ENCODE data around the gene MGAT4C.

DNA sequence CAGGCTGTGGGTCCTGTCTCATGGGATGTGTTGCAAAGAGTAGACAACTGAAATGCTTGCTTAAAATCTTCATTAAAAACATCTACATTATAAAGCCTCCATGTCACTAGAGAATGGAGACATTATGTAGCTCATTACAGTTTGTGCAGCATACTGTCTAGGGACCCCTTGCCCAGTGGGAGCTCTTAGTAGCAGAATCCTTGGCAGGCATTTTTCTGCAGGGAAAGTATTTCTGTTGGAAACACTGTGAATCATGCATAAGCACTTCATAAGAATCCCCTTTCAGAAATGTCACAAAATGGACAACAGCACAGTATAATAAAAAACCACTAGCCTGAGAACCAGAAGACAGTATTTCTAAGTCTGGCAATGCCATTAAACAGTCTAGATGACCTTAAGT, 174.3 kb downstream of the MGAT4C start:
- TF ChIP-seq, protein P1, sequence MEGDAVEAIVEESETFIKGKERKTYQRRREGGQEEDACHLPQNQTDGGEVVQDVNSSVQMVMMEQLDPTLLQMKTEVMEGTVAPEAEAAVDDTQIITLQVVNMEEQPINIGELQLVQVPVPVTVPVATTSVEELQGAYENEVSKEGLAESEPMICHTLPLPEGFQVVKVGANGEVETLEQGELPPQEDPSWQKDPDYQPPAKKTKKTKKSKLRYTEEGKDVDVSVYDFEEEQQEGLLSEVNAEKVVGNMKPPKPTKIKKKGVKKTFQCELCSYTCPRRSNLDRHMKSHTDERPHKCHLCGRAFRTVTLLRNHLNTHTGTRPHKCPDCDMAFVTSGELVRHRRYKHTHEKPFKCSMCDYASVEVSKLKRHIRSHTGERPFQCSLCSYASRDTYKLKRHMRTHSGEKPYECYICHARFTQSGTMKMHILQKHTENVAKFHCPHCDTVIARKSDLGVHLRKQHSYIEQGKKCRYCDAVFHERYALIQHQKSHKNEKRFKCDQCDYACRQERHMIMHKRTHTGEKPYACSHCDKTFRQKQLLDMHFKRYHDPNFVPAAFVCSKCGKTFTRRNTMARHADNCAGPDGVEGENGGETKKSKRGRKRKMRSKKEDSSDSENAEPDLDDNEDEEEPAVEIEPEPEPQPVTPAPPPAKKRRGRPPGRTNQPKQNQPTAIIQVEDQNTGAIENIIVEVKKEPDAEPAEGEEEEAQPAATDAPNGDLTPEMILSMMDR (IDR thresholded peaks at IDR 0.05; ENCODE audit: poor library complexity): no peak
- TF ChIP-seq EZH2 (IDR thresholded peaks at IDR 0.05; ENCODE audit: borderline replicate concordance) (no peak), EZH2phosphoT487 (IDR thresholded peaks at IDR 0.05; ENCODE audit: low read depth, severe bottlenecking, unreplicated experiment) (no peak)

All from hepatocyte (in vitro differentiated cells).